ENCODE data around the gene OR4X1.

OR4X1 gene

GRCh38 chr11:48244804-48245203 lies 18.9 kb upstream of the OR4X1 start, which contains the start of gene OR4X2:
OR4X2 (plus strand) TSS chr11:48245104; CDS start chr11:48245104, 0 bp downstream.
- Histone ChIP-seq H3K27ac (no peak within 1 kb of the TSS), H3K27me3 (no peaks in the 10 kb centered on the region), H3K4me3 (no peak within 1 kb of the TSS), H3K4me1 (no peaks in the 10 kb centered on the region), H3K36me3 (no peaks in the 10 kb centered on the region), H3K9me3 (peaks cover 0 to 16% (median 11%) of the 10 kb centered on the region in 3 donors)
- intact Hi-C loops (cut with DNase I; ENCODE audit: low total_unique reads), result no loop called here
- TF ChIP-seq, protein P1, sequence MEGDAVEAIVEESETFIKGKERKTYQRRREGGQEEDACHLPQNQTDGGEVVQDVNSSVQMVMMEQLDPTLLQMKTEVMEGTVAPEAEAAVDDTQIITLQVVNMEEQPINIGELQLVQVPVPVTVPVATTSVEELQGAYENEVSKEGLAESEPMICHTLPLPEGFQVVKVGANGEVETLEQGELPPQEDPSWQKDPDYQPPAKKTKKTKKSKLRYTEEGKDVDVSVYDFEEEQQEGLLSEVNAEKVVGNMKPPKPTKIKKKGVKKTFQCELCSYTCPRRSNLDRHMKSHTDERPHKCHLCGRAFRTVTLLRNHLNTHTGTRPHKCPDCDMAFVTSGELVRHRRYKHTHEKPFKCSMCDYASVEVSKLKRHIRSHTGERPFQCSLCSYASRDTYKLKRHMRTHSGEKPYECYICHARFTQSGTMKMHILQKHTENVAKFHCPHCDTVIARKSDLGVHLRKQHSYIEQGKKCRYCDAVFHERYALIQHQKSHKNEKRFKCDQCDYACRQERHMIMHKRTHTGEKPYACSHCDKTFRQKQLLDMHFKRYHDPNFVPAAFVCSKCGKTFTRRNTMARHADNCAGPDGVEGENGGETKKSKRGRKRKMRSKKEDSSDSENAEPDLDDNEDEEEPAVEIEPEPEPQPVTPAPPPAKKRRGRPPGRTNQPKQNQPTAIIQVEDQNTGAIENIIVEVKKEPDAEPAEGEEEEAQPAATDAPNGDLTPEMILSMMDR (IDR thresholded peaks at IDR 0.05), result no peak
- DNase-seq, result no peak

DNA sequence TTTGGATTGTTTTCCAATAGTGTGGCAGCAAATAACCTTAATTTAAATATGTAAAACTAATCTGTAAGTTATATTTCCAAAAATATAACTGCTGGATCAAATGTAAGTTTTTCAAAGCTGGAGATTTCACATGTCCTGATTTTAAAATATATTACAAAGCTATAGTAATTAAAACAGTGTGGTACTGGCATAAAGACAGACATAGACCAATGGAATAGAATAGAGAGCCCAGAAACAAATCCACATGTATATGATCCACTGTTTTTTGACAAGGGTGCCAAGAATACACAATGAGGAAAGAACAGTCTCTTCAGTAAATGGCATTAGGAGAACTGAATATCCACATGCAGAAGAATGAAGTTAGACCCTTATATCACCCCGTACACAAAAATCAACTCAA lies 14.8 kb upstream of the OR4X1 start:
- no peak overlapping the region for H3K27ac ChIP-seq
- intact Hi-C loops (cut with DNase I; ENCODE audit: low total_unique reads), result no loop called here
- no peak overlapping the region for H3K4me3 ChIP-seq
- H3K27me3 ChIP-seq, result no peaks in the 10 kb centered on the region
- no peaks in the 10 kb centered on the region for H3K36me3 ChIP-seq
- H3K9me3 ChIP-seq, result peaks cover 0 to 22% (median 11%) of the 10 kb centered on the region in 3 donors
- no peak for DNase-seq
- H3K4me1 ChIP-seq, result no peaks in the 10 kb centered on the region
- TF ChIP-seq, protein P1 (IDR thresholded peaks at IDR 0.05), result no peak

DNA sequence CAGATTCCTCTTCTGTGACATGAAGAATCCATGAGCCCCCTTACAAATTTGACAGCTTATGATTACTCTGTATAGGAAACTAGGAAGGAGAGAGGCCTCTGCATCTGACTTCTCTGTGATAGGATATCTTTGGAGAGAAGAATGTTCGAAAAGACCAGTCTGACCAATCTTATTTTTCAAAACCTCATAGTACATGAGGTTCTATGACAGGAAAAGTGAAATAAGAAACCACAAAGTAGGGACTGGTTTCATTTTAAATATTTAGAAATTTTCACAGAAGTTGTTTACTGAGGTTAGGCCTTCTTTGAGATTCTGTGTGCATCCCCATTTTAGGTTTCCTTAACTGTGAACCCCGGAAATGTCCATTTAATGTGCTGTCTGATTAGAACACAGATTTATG lies 2.1 kb upstream of the OR4X1 start:
- TF ChIP-seq, protein P1 (IDR thresholded peaks at IDR 0.05), result no peak
- H3K27me3 ChIP-seq, result no peaks in the 10 kb centered on the region
- intact Hi-C loops (cut with DNase I; ENCODE audit: low total_unique reads), result no loop called here
- DNase-seq, result no peak
- H3K4me3 ChIP-seq, result no peak overlapping the region
- H3K27ac ChIP-seq, result no peak overlapping the region
- no peaks in the 10 kb centered on the region for H3K36me3 ChIP-seq
- H3K4me1 ChIP-seq, result no peaks in the 10 kb centered on the region
- H3K9me3 ChIP-seq, result no peaks in the 10 kb centered on the region

DNA sequence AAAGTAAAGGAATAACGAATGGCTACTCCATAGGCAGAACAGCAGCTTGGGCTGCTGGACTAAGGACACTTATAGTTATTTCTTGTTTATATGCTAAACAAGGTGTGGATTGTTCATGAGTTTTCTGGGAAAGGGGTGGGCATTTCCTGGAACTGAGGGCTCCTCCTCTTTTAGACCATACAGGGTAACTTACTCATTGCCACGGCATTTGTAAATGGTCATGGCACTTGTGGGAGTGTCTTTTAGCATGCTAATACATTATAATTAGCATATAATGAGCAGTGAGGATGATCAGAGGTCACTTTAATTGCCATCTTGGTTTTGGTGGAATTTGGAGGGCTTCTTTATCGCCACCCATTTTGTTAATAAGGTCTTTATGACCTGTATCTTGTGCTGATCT lies 7.0 kb downstream of the OR4X1 start:
- Histone ChIP-seq H3K27ac (no peak overlapping the region), H3K9me3 (no peaks in the 10 kb centered on the region), H3K27me3 (no peaks in the 10 kb centered on the region), H3K4me1 (no peaks in the 10 kb centered on the region), H3K4me3 (no peak overlapping the region), H3K36me3 (no peaks in the 10 kb centered on the region)
- no peak for DNase-seq
- intact Hi-C loops (cut with DNase I; ENCODE audit: low total_unique reads), result no loop called here
- TF ChIP-seq, protein P1 (IDR thresholded peaks at IDR 0.05), result no peak

- Histone ChIP-seq H3K9me3 (no peaks in the 10 kb centered on the region), H3K27me3 (no peaks in the 10 kb centered on the region), H3K4me1 (no peaks in the 10 kb centered on the region), H3K4me3 (no peak overlapping the region), H3K36me3 (no peaks in the 10 kb centered on the region), H3K27ac (no peak overlapping the region)
- intact Hi-C loops (cut with DNase I; ENCODE audit: low total_unique reads), result no loop called here
- no peak for DNase-seq
- TF ChIP-seq, protein P1 (IDR thresholded peaks at IDR 0.05), result no peak
These were observed 8.9 kb downstream of the OR4X1 start for GRCh38 chr11:48272606-48273005.

GRCh38 chr11:48305923-48306322 lies 42.3 kb downstream of the OR4X1 start, which contains the start of gene OR4S1:
OR4S1 (plus strand) TSS chr11:48306223; CDS start chr11:48306223, 0 bp downstream.
- TF ChIP-seq, protein P1 (IDR thresholded peaks at IDR 0.05), result no peak
- intact Hi-C loops (cut with DNase I; ENCODE audit: low total_unique reads), result no loop called here
- H3K36me3 ChIP-seq, result no peaks in the 10 kb centered on the region
- H3K9me3 ChIP-seq, result no peaks in the 10 kb centered on the region
- no peak within 1 kb of the TSS for H3K4me3 ChIP-seq
- DNase-seq, result no peak
- no peaks in the 10 kb centered on the region for H3K27me3 ChIP-seq
- no peak within 1 kb of the TSS for H3K27ac ChIP-seq
- H3K4me1 ChIP-seq, result no peaks in the 10 kb centered on the region

Data from tibial artery (tissue), 4 donors.